Ishikawa (cell line): ENCODE data around the gene RBFOX1.

Experiments
- EP300 ChIP-seq: IDR thresholded peaks from 2 replicates; pipeline ENCODE4 v1.6.1; 2012; ENCODE audit warnings: borderline replicate concordance
- RAD21 ChIP-seq: IDR thresholded peaks from 2 replicates; pipeline ENCODE4 v1.6.1; 2012; ENCODE audit warnings: low read depth
- TCF12 ChIP-seq: IDR thresholded peaks from 2 replicates; pipeline ENCODE4 v1.6.1; 2012; ENCODE audit warnings: low read depth
- TEAD4 ChIP-seq: IDR thresholded peaks from 2 replicates; pipeline ENCODE4 v1.6.1; 2012
- ZBTB7A ChIP-seq: IDR thresholded peaks from 2 replicates; pipeline ENCODE4 v1.6.1; 2012; ENCODE audit warnings: low read depth

GRCh38 chr16:7628981-7629380 lies 296.3 kb downstream of the RBFOX1 start:
- TF ChIP-seq RAD21 (no peak), EP300 (no peak), ZBTB7A (no peak), TEAD4 (no peak), TCF12 (no peak)
